Measurements from ENCODE around the gene OR52I1. TPM values are rescaled to one million over a fixed set of nuclear protein-coding genes. Genes with fewer than 3 reads are reported as not detected.

The OR52I1 gene
- total RNA-seq, 4 donors from 2014 or later = not detected

DNA sequence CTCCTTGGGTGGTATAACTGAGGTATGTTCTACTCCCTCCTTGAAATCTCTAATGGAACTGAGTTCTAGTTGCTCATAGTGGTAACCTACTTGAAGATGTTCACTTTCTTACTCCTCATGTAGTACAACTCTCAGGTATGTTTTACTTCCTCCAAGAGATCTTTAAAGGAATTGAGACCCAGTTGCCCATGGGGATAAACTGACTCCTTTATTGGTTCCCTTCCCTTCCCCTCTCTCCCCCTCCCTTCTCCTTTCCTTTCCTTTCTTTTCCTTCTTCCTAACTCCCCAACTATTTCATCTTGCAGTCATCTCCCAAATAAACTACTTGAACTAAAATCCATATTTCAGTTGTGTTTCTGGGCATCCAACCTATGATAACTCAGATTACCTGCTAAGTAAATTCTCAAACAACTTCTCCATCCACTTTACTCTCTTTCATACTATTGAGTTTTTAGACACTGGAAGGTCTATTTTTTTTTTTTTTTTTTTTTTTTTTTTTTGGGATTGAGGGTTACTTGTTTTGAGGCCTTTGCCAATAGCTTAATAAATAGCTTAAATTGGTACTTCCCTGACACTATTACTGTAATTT is 22.1 kb downstream of the OR52I1 start:
- Histone ChIP-seq H3K4me3 (no peak overlapping the region), H3K4me1 (no peaks in the 10 kb centered on the region), H3K9me3 (no peaks in the 10 kb centered on the region), H3K27ac (no peak overlapping the region), H3K36me3 (no peaks in the 10 kb centered on the region), H3K27me3 (no peaks in the 10 kb centered on the region)
- no peak for DNase-seq
- TF ChIP-seq, protein P1, sequence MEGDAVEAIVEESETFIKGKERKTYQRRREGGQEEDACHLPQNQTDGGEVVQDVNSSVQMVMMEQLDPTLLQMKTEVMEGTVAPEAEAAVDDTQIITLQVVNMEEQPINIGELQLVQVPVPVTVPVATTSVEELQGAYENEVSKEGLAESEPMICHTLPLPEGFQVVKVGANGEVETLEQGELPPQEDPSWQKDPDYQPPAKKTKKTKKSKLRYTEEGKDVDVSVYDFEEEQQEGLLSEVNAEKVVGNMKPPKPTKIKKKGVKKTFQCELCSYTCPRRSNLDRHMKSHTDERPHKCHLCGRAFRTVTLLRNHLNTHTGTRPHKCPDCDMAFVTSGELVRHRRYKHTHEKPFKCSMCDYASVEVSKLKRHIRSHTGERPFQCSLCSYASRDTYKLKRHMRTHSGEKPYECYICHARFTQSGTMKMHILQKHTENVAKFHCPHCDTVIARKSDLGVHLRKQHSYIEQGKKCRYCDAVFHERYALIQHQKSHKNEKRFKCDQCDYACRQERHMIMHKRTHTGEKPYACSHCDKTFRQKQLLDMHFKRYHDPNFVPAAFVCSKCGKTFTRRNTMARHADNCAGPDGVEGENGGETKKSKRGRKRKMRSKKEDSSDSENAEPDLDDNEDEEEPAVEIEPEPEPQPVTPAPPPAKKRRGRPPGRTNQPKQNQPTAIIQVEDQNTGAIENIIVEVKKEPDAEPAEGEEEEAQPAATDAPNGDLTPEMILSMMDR (IDR thresholded peaks at IDR 0.05) = no peak
- TF ChIP-seq POLR2A (IDR thresholded peaks at IDR 0.05) = no peak

DNA sequence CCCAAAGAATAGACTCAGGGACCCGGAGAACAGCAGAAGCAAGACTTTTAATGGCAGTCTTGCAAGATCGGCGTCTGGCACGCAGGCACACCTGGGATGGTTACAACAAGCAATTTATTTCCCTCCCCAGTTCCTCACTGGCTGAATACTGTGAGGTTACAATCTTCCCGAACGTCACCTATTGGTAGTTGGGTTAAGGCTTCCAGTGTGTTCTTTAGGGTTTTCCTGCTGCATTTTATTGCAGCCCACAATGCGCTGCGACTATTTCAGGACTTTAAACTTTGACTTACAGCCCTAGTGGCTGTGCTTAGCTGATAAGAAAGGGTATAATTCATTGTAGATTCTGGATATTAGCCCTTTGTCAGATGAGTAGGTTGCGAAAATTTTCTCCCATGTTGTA is 25.7 kb downstream of the OR52I1 start:
- Histone ChIP-seq H3K4me1 (no peaks in the 10 kb centered on the region), H3K36me3 (no peaks in the 10 kb centered on the region), H3K4me3 (no peak overlapping the region), H3K27me3 (no peaks in the 10 kb centered on the region), H3K27ac (no peak overlapping the region), H3K9me3 (no peaks in the 10 kb centered on the region)
- TF ChIP-seq, protein P1 (IDR thresholded peaks at IDR 0.05) = no peak
- TF ChIP-seq POLR2A (IDR thresholded peaks at IDR 0.05) = no peak
- DNase-seq = no peak

DNA sequence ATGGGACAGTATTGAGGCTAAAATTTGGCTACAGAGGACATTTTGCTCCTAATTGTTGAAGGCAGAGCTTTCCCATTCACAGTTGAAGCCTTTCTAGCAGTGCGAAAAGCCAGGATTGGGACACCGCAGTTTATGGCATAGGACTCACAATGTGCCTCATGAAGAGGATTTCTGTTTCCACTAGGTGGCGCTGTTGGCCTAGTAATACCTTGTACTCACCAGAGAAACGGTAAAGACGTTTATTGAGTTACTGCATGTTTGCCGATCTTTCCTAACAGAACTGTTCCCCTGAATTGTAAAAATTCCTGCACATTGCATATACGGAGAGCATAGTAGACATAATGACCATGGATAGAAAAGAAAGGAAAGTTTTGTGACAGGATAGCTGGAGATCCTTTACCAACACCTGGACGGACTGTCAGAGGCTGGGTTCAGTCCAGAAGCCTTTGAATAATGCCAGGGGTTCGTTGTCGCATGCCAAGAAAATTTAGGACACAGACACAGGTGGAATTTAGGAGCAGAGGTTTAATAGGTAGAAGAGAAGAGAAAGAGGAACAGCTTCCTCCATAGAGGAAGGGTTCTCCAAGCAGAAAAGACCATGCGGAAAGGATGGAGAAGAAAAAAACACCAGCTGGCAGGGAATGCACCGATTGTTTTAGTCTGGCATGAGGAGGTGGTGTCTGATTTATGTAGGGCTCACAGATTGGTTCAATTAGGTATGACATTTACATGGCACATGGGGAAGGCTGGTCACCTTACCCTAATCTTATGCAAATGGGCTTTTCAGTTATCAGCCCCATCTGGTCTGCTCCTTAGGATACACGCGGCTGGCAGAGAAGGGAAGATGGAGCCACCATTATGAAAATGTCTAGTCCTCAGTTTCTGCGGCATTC is 32.6 kb downstream of the OR52I1 start:
- DNase-seq = peak in 1 of 3 donors; percentile 83
- H3K36me3 ChIP-seq = no peaks in the 10 kb centered on the region
- H3K4me1 ChIP-seq = no peaks in the 10 kb centered on the region
- H3K27me3 ChIP-seq = no peaks in the 10 kb centered on the region
- no peak for TF ChIP-seq POLR2A (IDR thresholded peaks at IDR 0.05)
- TF ChIP-seq, protein P1 (IDR thresholded peaks at IDR 0.05) = peak in 4 of 6 experiments; percentile 52 to 73 (median 65)
- no peak overlapping the region for H3K27ac ChIP-seq
- no peak overlapping the region for H3K4me3 ChIP-seq
- H3K9me3 ChIP-seq = peaks cover 0 to 15% (median 0%) of the 10 kb centered on the region in 4 donors

DNA sequence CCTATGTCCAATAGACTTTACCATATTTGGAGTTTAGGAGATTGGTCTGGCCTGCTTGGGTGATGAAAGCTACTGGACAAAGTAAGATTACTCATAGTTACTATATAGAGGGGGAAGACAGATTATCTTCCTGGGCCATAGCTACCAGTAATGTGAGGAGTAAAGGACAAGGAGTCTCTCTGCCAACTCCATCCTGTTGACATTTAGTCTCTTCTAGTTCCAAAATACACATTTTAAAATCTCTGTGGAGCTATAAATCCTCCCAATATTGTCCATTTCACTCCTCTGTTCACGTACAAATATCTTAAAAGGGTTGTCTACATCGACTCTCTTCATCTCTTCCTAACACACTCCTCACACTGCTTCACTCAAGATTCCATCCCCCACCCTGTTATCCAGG is 42.3 kb downstream of the OR52I1 start:
- H3K4me3 ChIP-seq = no peak overlapping the region
- DNase-seq = no peak
- H3K9me3 ChIP-seq = no peaks in the 10 kb centered on the region
- H3K27ac ChIP-seq = no peak overlapping the region
- no peaks in the 10 kb centered on the region for H3K4me1 ChIP-seq
- TF ChIP-seq POLR2A (IDR thresholded peaks at IDR 0.05) = no peak
- TF ChIP-seq, protein P1 (IDR thresholded peaks at IDR 0.05) = no peak
- H3K27me3 ChIP-seq = no peaks in the 10 kb centered on the region
- H3K36me3 ChIP-seq = no peaks in the 10 kb centered on the region

DNA sequence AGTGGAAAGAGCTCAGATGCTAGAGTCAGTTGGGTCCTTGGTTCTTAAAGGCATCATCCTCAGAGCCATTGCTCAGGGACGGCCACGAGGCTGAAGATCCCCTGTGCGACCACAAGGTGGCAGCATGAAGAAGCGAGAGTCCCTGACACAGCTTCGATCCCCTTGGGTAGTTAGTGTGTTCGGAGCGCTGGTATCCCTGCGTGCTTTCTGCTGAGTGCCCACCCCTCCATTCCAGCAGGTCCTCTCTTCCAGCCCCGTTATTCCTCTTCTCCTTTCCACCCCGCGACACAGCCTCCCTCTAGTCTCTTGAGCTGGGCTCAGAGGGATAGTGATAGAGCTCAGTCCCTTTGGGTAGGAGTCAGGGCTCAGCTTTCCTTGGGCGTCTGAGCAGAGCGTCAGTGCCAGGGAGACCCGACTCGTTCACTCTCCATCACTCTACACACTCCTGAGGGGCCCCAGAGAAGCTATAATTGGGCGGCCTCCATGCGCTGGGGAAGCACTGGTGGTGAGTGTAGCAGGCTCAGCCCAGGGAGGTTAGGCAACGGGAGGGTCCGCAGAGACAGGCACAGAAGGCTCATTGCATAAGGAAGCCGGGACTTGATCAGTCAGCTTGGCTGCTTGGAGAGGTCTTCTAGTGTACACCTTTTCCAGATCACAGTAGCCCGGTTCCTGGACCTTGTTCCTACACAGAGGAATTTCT is 43.3 kb downstream of the OR52I1 start, which contains the start of gene OR51D1:
TSS of gene OR51D1 (plus strand) at position 516 of the 700 bp plus-strand sequence. CDS start 2,314 bp downstream, outside the sequence.
- no peak within 1 kb of the TSS for H3K4me3 ChIP-seq
- no peaks in the 10 kb centered on the region for H3K27me3 ChIP-seq
- no peak for TF ChIP-seq POLR2A (IDR thresholded peaks at IDR 0.05)
- TF ChIP-seq, protein P1 (IDR thresholded peaks at IDR 0.05) = peak; percentile 45 to 85 (median 65)
- no peaks in the 10 kb centered on the region for H3K4me1 ChIP-seq
- H3K9me3 ChIP-seq = no peaks in the 10 kb centered on the region
- no peaks in the 10 kb centered on the region for H3K36me3 ChIP-seq
- peak; percentile 41 to 86 (median 68) for DNase-seq
- H3K27ac ChIP-seq = no peak within 1 kb of the TSS

All from Peyer's patch (tissue), 4 donors.